Measurements from ENCODE around the gene COBLL1.
"Not testable (repeated sequence)": the region's sequence is repeated elsewhere in the genome, so short reads cannot be mapped to it uniquely, and the experiment has no call there.

Gene COBLL1

GRCh38 chr2:164859906-164860693, 18.5 kb upstream of the COBLL1 start:
- DNase-seq, result not testable (repeated sequence)

GRCh38 chr2:164859251-164859818, 17.7 kb upstream of the COBLL1 start:
- DNase-seq, result no peak

GRCh38 chr2:164852086-164852485, 10.5 kb upstream of the COBLL1 start:
- no peak for DNase-seq

- DNase-seq, result no peak
Measured at GRCh38 chr2:164850235-164850634, 8.6 kb upstream of the COBLL1 start.

GRCh38 chr2:164849506-164849905, 7.9 kb upstream of the COBLL1 start:
- DNase-seq, result no peak

- no peak for DNase-seq
Measured at GRCh38 chr2:164847981-164848741, 6.5 kb upstream of the COBLL1 start.

- DNase-seq, result no peak
Measured at GRCh38 chr2:164847291-164847690, 5.7 kb upstream of the COBLL1 start.

- no peak for DNase-seq
Measured at GRCh38 chr2:164846276-164846675, 4.7 kb upstream of the COBLL1 start.

- DNase-seq, result no peak
Measured at GRCh38 chr2:164843346-164843911, 1.8 kb upstream of the COBLL1 start.

GRCh38 chr2:164842624-164842966, 972 bp upstream of the COBLL1 start:
- DNase-seq, result no peak

GRCh38 chr2:164840930-164841718, 499 bp downstream of the COBLL1 start:
- peak; percentile 58 for DNase-seq

- DNase-seq, result peak; percentile 13
Measured at GRCh38 chr2:164840458-164840929, 1.1 kb downstream of the COBLL1 start.

- DNase-seq, result no peak
Measured at GRCh38 chr2:164839914-164840457, 1.6 kb downstream of the COBLL1 start.

- DNase-seq, result no peak
Measured at GRCh38 chr2:164837807-164838206, 3.8 kb downstream of the COBLL1 start.

GRCh38 chr2:164836907-164837306, 4.7 kb downstream of the COBLL1 start:
- DNase-seq, result no peak

GRCh38 chr2:164835302-164835701, 6.3 kb downstream of the COBLL1 start:
- DNase-seq, result no peak

GRCh38 chr2:164831887-164832286, 9.7 kb downstream of the COBLL1 start:
- DNase-seq, result no peak

- no peak for DNase-seq
Measured at GRCh38 chr2:164831180-164831579, 10.4 kb downstream of the COBLL1 start.

- no peak for DNase-seq
Measured at GRCh38 chr2:164826293-164827243, 15.1 kb downstream of the COBLL1 start.

GRCh38 chr2:164824872-164825271, 16.8 kb downstream of the COBLL1 start:
- no peak for DNase-seq

GRCh38 chr2:164823126-164823525, 18.5 kb downstream of the COBLL1 start:
- DNase-seq, result no peak
